ENCODE data around the gene GSG1. TPM values are rescaled to one million over a fixed set of nuclear protein-coding genes. Genes with fewer than 3 reads are reported as not detected.
"Not testable (repeated sequence)": the region's sequence is repeated elsewhere in the genome, so short reads cannot be mapped to it uniquely, and the experiment has no call there.

The GSG1 gene
- total RNA-seq, 8 experiments from 2014 or later = 0.29 to 0.79 (median 0.46) TPM; not detected in 1

GRCh38 chr12:13067322-13067721, 36.1 kb downstream of the GSG1 start:
- Histone ChIP-seq H3K4me1 (replicated peaks in 1 of 2) (no peaks in the 10 kb centered on the region), H3K27ac (no peak overlapping the region), H3K4me3 (no peak overlapping the region)
- 80 to 100% (median 100%) methylated on average over 1 of the region's 1 CpG; no CpG with 5 or more reads in 3 of the 10 experiments for WGBS, 10 experiments
- in situ Hi-C loops (cut with MboI; ENCODE audit: low pct_unique_long_range_greater_than_20kb in 2 of 9, low sequenced_read_pairs in 9 of 9, unreplicated experiment in 9 of 9) = no loop called here
- no peak for ATAC-seq (replicated peaks in 6 of 8)

- Histone ChIP-seq H3K27ac (no peak overlapping the region), H3K4me1 (replicated peaks in 1 of 2) (no peaks in the 10 kb centered on the region), H3K4me3 (no peak overlapping the region)
- in situ Hi-C loops (cut with MboI; ENCODE audit: low pct_unique_long_range_greater_than_20kb in 2 of 9, low sequenced_read_pairs in 9 of 9, unreplicated experiment in 9 of 9) = no loop called here
- ATAC-seq (replicated peaks in 6 of 8) = no peak
- WGBS, 10 experiments = 75 to 100% (median 86%) methylated on average over 1 to 5 of the region's 7 CpGs; no CpG with 5 or more reads in 6 of the 10 experiments
These were observed 37.0 kb downstream of the GSG1 start for GRCh38 chr12:13066459-13066858.

GRCh38 chr12:13066014-13066413, 37.5 kb downstream of the GSG1 start:
- no peak overlapping the region for H3K4me3 ChIP-seq
- no peak overlapping the region for H3K27ac ChIP-seq
- H3K4me1 ChIP-seq (replicated peaks in 1 of 2) = no peaks in the 10 kb centered on the region
- ATAC-seq (replicated peaks in 6 of 8) = no peak
- WGBS, 10 experiments = 15 to 100% (median 71%) methylated on average over 1 to 2 of the region's 2 CpGs; no CpG with 5 or more reads in 3 of the 10 experiments
- in situ Hi-C loops (cut with MboI; ENCODE audit: low pct_unique_long_range_greater_than_20kb in 2 of 9, low sequenced_read_pairs in 9 of 9, unreplicated experiment in 9 of 9) = no loop called here

- Histone ChIP-seq H3K27ac (no peak overlapping the region), H3K4me3 (no peak overlapping the region), H3K4me1 (replicated peaks in 1 of 2) (no peaks in the 10 kb centered on the region)
- no peak for ATAC-seq (replicated peaks in 6 of 8)
- in situ Hi-C loops (cut with MboI; ENCODE audit: low pct_unique_long_range_greater_than_20kb in 2 of 9, low sequenced_read_pairs in 9 of 9, unreplicated experiment in 9 of 9) = no loop called here
- 87 to 100% (median 97%) methylated on average over 1 to 5 of the region's 5 CpGs; no CpG with 5 or more reads in 2 of the 10 experiments for WGBS, 10 experiments
These were observed 40.8 kb downstream of the GSG1 start for GRCh38 chr12:13062669-13063068.

GRCh38 chr12:13061377-13061776, 42.1 kb downstream of the GSG1 start:
- in situ Hi-C loops (cut with MboI; ENCODE audit: low pct_unique_long_range_greater_than_20kb in 2 of 9, low sequenced_read_pairs in 9 of 9, unreplicated experiment in 9 of 9) = no loop called here
- no peak for ATAC-seq (replicated peaks in 6 of 8)
- H3K4me1 ChIP-seq (replicated peaks in 1 of 2) = no peaks in the 10 kb centered on the region
- no peak overlapping the region for H3K4me3 ChIP-seq
- H3K27ac ChIP-seq = no peak overlapping the region
- WGBS, 10 experiments = 60 to 100% (median 89%) methylated on average over 1 to 5 of the region's 5 CpGs; no CpG with 5 or more reads in 4 of the 10 experiments

GRCh38 chr12:13060581-13060980, 42.9 kb downstream of the GSG1 start:
- no peak for ATAC-seq (replicated peaks in 6 of 8)
- in situ Hi-C loops (cut with MboI; ENCODE audit: low pct_unique_long_range_greater_than_20kb in 2 of 9, low sequenced_read_pairs in 9 of 9, unreplicated experiment in 9 of 9) = no loop called here
- H3K4me1 ChIP-seq (replicated peaks in 1 of 2) = no peaks in the 10 kb centered on the region
- H3K27ac ChIP-seq = no peak overlapping the region
- H3K4me3 ChIP-seq = no peak overlapping the region
- 80 to 100% (median 83%) methylated on average over 1 to 2 of the region's 2 CpGs; no CpG with 5 or more reads in 3 of the 10 experiments for WGBS, 10 experiments

- in situ Hi-C loops (cut with MboI; ENCODE audit: low pct_unique_long_range_greater_than_20kb in 2 of 9, low sequenced_read_pairs in 9 of 9, unreplicated experiment in 9 of 9); H3K4me3 ChIP-seq; H3K27ac ChIP-seq; H3K4me1 ChIP-seq (replicated peaks in 1 of 2); ATAC-seq (replicated peaks in 6 of 8): not testable (repeated sequence)
- WGBS, 10 experiments = 83 to 100% (median 93%) methylated on average over 1 to 2 of the region's 6 CpGs; no CpG with 5 or more reads in 7 of the 10 experiments
These were observed 49.9 kb downstream of the GSG1 start for GRCh38 chr12:13053617-13054016.

- Histone ChIP-seq H3K27ac (no peak overlapping the region), H3K4me1 (replicated peaks in 1 of 2) (peaks cover 0 to 7% of the 10 kb centered on the region in 2 donors), H3K4me3 (no peak overlapping the region)
- in situ Hi-C loops (cut with MboI; ENCODE audit: low pct_unique_long_range_greater_than_20kb in 2 of 9, low sequenced_read_pairs in 9 of 9, unreplicated experiment in 9 of 9) = no loop called here
- ATAC-seq (replicated peaks in 6 of 8) = no peak
- WGBS, 10 experiments = 0 to 50% (median 45%) methylated on average over 1 to 2 of the region's 2 CpGs; no CpG with 5 or more reads in 1 of the 10 experiments
These were observed 51.0 kb downstream of the GSG1 start for GRCh38 chr12:13052421-13052820.

GRCh38 chr12:13049816-13050215, 53.7 kb downstream of the GSG1 start:
- H3K27ac ChIP-seq = no peak overlapping the region
- in situ Hi-C loops (cut with MboI; ENCODE audit: low pct_unique_long_range_greater_than_20kb in 2 of 9, low sequenced_read_pairs in 9 of 9, unreplicated experiment in 9 of 9) = no loop called here
- no peak overlapping the region for H3K4me3 ChIP-seq
- WGBS, 10 experiments = 41 to 100% (median 61%) methylated on average over 1 to 3 of the region's 3 CpGs; no CpG with 5 or more reads in 1 of the 10 experiments
- ATAC-seq (replicated peaks in 6 of 8) = peak in 1 of 8 experiments; percentile 44
- H3K4me1 ChIP-seq (replicated peaks in 1 of 2) = peaks cover 8 to 17% of the 10 kb centered on the region in 2 donors

GRCh38 chr12:13046964-13047363, 56.5 kb downstream of the GSG1 start:
- in situ Hi-C loops (cut with MboI; ENCODE audit: low pct_unique_long_range_greater_than_20kb in 2 of 9, low sequenced_read_pairs in 9 of 9, unreplicated experiment in 9 of 9) = no loop called here
- H3K4me3 ChIP-seq = no peak overlapping the region
- 40 to 100% (median 100%) methylated on average over 1 of the region's 1 CpG; no CpG with 5 or more reads in 1 of the 10 experiments for WGBS, 10 experiments
- ATAC-seq (replicated peaks in 6 of 8) = no peak
- H3K4me1 ChIP-seq (replicated peaks in 1 of 2) = peaks cover 8 to 15% of the 10 kb centered on the region in 2 donors
- no peak overlapping the region for H3K27ac ChIP-seq

GRCh38 chr12:13045816-13046215, 57.7 kb downstream of the GSG1 start:
- in situ Hi-C loops (cut with MboI; ENCODE audit: low pct_unique_long_range_greater_than_20kb in 2 of 9, low sequenced_read_pairs in 9 of 9, unreplicated experiment in 9 of 9) = no loop called here
- Histone ChIP-seq H3K4me3 (peak overlapping the region in 2 of 5 donors; percentile 70 to 99), H3K4me1 (replicated peaks in 1 of 2) (peaks cover 8 to 15% of the 10 kb centered on the region in 2 donors), H3K27ac (no peak overlapping the region)
- ATAC-seq (replicated peaks in 6 of 8) = no peak
- WGBS, 10 experiments = 85 to 100% (median 93%) methylated on average over 2 to 8 of the region's 8 CpGs; no CpG with 5 or more reads in 4 of the 10 experiments

- 0 to 13% (median 0%) methylated on average over 1 to 4 of the region's 5 CpGs for WGBS, 10 experiments
- Histone ChIP-seq H3K4me3 (peak overlapping the region; percentile 70 to 99 (median 88)), H3K27ac (no peak overlapping the region), H3K4me1 (replicated peaks in 1 of 2) (peaks cover 8 to 12% of the 10 kb centered on the region in 2 donors)
- in situ Hi-C loops (cut with MboI; ENCODE audit: low pct_unique_long_range_greater_than_20kb in 2 of 9, low sequenced_read_pairs in 9 of 9, unreplicated experiment in 9 of 9) = no loop called here
- ATAC-seq (replicated peaks in 6 of 8) = no peak
These were observed 58.6 kb downstream of the GSG1 start for GRCh38 chr12:13044906-13045299.

GRCh38 chr12:13044002-13044905, 59.2 kb downstream of the GSG1 start, which contains the start of gene FAM234B:
FAM234B (plus strand) TSS chr12:13044381; CDS start chr12:13044404, 23 bp downstream.
- Histone ChIP-seq H3K4me3 (peak within 1 kb of the TSS; percentile 70 to 99 (median 88)), H3K27ac (peak within 1 kb of the TSS; percentile 42 to 65), H3K4me1 (replicated peaks in 1 of 2) (peaks cover 8 to 16% of the 10 kb centered on the region in 2 donors)
- in situ Hi-C loops (cut with MboI; ENCODE audit: low pct_unique_long_range_greater_than_20kb in 2 of 9, low sequenced_read_pairs in 9 of 9, unreplicated experiment in 9 of 9) = no loop called here
- WGBS, 10 experiments = 0 to 72% (median 8%) methylated on average over 1 to 10 of the region's 74 CpGs; no CpG with 5 or more reads in 2 of the 10 experiments
- peak; percentile 97 to 99 (median 98) for ATAC-seq (replicated peaks in 6 of 8)
